ENCODE results near the gene TUBB2A.
"Not testable (repeated sequence)": the region's sequence is repeated elsewhere in the genome, so short reads cannot be mapped to it uniquely, and the experiment has no call there.

Gene TUBB2A

DNA sequence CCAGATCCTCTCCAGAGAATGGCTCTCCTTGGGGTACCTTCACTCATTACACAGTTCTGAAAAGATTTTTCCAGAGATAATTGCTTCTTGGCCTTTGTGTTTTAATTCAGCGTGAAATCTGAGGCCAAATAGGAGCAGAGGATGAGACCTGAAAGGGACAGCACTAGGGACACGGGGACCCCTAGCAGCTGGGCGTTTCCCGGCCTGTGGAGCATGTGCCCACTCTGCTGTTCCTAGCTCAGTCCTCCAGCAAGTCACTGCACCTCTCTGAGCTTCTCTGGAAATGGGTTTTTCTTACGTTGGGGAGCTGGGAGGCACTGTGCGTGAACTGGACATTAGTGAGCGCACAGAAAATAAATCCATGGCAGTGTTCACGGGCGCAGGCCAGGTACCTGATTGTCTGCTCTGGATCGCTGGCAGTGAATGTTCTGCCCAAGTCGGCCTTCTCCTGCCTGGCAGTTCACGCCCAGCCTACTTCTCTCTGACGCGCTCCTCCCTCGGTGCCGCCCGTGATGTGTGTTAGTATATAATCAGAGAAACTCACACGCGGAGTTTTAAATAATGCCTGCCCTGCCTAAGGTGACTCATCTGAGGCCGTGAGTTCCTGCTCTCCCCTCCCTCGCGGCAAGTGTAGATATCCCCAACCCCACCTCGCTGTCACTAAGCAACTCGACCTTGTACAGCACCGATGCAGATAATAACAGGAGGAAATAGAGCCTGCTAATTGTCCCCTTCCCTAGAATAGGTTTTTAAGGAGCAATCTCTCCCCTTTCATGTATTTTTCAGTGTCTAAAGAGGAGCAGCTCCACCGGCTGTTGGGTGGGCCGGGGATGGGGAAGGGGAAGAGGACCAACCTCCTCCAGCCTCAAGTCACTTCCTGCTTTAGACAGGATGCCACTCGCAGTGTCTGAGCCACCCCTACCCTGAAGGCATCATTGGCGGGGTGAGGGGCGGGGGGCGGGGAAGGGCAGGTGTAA, 2.7 kb upstream of the TUBB2A start:
- DNase-seq (ENCODE audit: extremely low spot score, insufficient read length, low read depth) = no peak
- no peak for FAIRE-seq

DNA sequence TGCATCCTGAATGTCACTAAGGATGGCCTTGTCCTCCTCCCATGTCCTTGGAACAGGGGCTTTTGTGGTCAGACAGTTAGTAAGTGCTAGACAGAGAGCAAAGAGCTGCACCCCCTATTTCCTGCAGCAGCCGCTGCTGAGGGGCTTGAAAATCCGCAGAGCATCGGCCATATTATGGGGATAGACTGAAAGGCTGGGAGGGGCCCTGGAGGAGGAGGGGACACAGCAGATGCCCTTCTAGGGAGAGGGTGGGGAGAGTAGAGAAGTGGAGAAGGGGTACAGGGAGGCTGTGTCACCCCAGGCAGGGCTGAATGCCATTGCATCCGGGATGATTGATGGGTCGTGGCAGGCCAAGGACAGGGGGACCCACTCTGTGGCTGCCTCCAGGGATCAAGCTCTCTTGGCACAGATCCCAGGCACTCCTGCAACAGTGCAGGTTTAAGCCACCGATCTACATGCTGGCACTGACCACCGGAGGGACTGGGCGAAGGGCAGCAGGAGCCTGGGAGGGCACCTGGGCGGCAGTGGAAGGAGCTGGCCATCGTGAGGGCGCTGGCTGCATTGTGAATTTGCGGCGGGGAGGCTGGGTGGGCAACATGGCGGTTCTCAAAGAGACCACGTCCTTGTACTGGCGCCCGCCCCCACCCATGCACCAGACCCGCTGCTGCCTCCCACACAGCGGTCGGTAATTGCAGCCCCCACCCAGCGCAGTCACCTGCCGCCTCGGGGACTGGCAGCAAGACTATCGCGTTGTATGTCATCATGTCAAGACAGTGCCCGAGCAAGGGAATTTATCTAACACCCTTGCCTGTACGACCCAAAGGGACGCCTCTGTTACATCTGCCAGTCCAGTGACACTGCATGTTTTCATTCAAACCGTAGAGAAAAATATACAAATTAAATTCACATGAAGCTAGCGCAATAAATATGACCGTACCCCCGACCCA, 887 bp downstream of the TUBB2A start:
- FAIRE-seq; DNase-seq (ENCODE audit: extremely low spot score, insufficient read length, low read depth): not testable (repeated sequence)

DNA sequence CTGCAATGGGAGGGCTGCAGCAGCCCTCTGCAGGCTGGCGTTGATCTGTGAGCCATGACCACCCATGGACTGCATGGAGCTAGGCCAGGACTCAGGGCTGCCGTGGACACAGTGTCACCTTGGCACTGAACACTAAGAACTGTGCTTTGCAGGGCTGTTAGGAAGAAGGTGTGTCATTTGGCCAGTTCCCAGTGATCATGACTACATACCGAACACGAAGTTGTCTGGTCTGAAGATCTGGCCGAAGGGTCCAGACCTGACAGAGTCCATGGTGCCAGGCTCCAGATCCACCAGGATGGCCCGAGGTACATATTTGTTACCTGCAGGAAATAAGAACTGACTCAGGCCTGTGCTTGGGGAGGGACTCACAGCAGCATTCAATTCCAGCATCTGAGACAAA, 1.9 kb downstream of the TUBB2A start:
- FAIRE-seq; DNase-seq (ENCODE audit: extremely low spot score, insufficient read length, low read depth): not testable (repeated sequence)

DNA sequence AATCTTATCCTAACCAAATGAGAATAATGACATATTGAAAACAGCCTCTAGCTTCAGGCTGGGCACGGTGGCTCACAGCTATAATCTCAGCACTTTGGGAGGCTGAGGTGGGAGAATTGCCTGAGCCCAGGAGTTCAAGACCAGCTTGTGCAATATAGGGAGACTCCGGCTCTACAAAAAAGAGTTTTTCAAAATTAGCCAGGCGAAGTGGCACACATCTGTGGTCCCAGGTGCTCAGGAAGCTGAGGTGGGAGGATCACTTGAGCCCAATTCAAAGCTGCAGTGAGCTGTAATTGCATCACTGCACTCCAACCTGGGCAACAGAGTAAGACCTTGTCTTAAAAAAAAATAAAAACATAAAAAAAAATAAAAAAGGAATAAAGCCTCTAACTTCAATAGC, 4.7 kb downstream of the TUBB2A start:
- no peak for DNase-seq (ENCODE audit: extremely low spot score, insufficient read length, low read depth)
- no peak for FAIRE-seq

DNA sequence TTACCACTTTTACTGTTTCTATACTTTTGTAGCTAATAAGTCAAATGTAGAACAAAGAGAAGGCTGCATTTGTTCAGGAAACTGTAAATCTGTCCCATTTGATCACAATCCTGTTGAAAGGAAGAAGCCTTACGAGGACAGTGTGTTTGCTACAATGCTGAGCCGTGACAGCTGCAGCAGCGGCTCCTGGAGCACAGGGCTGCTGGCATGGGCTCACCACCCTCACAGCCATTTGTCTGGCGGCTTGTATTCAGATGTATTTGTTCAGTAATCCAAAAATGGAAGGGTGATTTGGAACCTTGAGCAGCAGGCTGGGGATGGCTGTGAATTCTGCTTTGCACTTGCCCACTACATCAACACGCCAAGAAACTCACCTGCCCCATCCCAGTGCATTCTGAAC, 5.7 kb downstream of the TUBB2A start:
- DNase-seq (ENCODE audit: extremely low spot score, insufficient read length, low read depth) (no peak), FAIRE-seq (no peak)

DNA sequence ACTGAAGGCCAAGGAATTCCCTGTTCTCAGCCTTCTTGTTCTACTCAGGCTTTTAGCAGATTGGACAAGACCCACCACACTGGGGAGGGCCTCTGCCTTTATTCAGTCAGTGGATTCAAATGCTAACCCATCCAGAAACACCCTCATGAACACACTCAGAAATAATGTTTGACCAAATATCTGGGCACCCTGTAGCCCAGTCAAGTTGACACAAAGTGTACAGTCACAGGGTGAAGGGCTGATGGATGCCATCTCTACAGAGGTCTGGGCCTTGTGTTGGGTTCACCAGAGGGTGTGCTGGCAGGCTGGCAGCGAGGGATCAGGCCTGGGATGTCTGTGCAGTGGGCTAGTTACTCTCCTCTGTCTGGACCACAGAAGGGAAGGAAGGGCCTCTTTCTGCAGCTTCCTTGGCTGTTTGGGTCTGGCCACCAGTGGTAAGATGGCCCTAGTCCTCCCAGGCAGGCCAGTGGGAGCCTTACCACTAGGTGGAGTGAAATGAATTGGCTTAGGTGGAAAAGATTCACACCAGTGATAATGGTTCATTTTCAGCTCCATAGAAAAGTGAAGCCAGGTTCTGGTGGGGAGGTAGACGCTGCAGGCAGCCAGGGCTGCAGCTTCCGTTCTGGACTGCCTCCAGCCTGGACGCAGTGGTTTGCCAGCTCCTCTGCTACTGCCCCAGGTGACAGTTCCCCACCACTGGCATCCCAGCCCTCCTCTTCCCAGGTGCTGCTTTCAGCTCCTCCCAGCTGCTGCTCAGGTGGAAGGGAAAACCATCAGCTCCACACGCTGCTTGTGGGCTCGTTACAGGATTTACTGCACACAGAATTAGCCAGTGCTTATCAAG, 9.2 kb downstream of the TUBB2A start:
- FAIRE-seq = no peak
- DNase-seq (ENCODE audit: extremely low spot score, insufficient read length, low read depth) = no peak

DNA sequence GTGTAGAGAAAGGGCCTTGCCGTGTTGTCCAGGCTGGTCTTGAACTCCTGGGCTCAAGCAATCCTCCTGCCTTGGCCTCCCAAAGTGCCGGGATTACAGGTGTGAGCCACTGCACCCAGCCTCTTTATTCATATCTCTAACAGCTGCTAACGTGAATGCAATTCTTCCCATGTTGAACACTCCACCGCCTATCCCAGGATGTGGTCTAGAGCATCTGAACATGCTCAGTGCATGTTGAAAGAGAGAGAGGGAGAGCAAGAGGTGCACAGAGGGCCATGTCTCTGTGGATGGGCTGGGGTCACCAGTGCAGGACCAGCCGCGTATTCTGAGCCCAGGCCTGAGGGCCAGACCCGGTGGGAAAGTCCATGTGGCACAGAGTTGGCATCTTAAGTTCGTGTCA, 12.8 kb downstream of the TUBB2A start:
- FAIRE-seq = no peak

DNA sequence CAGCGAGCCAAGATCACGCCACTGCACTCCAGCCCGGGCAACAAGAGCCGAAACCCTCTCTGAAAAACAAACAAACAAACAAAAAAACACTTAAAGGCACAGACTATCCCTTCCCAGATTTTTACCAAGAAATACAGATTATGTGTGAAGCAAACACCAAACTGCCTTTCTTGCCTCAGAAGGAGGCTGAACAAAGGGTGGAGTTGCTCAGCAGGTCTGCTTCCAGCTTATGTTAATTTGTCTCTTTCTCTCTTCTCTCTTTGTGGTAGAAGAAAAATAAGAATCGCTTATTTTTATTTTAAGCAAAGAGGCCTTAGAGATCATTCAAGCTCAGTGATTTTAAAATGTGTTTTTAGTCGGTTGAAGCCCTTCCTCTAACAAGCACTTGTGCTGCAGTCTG, 14.2 kb downstream of the TUBB2A start:
- no peak for DNase-seq (ENCODE audit: extremely low spot score, insufficient read length, low read depth)
- FAIRE-seq = no peak

More for the DNA sequence above, 12.8 kb downstream of the TUBB2A start:
- DNase-seq (ENCODE audit: extremely low spot score, insufficient read length, low read depth) = no peak

DNA sequence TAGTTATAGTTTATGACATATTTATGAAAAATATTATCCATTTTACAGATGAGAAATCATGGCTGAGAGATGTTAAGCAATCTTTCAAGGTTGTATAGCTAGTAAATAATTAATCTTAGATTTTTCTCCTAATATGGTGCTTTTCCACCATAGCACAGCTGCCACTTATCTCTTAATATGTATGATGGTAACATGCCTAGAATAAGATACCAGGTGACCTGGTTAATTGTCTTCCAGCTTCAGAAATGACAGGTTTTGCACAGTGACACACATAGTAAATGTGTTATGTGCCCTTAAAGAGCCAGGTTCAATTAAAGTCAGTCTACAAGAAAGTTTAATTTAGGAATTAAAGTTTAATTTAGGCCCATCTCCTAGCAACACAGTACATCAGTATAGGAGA, 14.8 kb downstream of the TUBB2A start:
- no peak for FAIRE-seq

DNA sequence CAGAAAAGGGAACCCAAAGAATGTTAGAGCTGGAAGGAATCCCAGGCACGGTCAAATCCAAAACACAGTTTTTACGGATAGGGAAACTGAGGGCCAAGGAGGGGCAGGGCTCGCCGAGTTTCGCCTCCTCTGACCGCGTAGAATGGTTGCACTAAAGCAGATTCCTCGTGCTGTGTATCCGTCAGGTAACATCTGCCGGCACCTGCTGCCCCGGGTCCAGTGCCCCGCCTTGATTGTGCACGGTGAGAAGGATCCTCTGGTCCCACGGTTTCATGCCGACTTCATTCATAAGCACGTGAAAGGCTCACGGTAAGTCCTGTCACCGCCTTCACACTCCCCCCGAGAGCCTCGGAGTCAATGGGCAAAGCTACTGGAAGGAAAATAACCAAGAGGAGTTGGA, 17.1 kb downstream of the TUBB2A start:
- FAIRE-seq = no peak
- no peak for DNase-seq (ENCODE audit: extremely low spot score, insufficient read length, low read depth)

More for the DNA sequence above, 14.8 kb downstream of the TUBB2A start:
- DNase-seq (ENCODE audit: extremely low spot score, insufficient read length, low read depth) = no peak

DNA sequence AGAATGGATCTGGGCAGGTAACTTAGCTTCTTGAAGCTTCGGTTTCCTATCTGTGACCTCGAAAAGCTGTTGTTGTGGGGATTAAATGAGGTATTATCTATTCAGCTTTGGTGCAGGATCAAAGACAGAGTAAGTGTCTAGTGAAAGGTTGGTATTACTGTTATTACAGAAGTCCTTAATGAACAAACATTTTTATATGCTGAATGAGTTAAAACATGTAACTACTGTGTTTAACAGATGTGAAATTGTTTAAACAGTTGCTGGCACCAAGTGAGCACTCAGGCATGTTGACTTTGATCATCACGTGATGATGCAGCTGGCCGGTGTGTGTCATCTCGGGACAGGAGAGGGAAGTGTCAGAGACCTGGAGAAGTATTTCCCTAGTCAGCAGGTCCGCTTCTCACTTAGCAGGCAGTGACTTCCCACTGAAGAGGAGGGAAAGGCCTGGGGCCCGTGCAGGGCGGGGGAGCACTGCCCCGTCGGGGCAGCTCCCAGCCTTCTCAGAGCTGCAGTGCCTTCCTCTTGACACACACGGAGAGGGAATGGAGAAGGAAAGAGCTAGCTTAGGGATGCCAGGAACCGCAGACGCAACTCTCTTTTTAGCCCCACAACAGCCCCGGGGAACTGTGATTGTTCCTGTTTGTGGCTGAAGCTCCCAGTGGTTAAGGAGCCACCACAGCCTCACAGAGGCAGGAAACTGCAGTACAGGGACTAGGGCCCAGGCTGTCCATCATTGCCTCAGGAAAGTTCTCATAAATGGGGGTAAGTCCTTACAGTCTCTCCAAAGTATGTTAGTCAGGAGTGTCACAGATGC, 18.0 kb downstream of the TUBB2A start:
- DNase-seq (ENCODE audit: extremely low spot score, insufficient read length, low read depth) (no peak), FAIRE-seq (no peak)

DNA sequence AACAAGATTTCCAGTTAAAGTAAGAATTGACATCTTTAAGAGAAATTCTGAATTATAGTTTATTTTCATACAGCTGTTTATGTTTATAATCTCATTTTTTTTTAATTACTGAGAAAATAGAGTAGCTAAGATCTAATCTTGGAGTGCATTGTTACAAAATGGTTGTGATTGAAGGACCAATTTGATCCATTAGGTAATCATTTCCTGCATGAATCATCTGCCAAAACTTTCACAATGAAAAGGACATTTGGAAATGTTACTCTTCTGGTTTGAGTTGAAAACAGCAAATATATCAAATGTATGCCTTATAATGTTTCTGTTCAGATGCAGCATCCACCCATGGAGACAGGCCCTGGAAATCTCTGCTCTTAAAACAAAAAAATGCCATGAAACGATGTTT, 19.0 kb downstream of the TUBB2A start:
- DNase-seq (ENCODE audit: extremely low spot score, insufficient read length, low read depth) = no peak
- FAIRE-seq = no peak

DNA sequence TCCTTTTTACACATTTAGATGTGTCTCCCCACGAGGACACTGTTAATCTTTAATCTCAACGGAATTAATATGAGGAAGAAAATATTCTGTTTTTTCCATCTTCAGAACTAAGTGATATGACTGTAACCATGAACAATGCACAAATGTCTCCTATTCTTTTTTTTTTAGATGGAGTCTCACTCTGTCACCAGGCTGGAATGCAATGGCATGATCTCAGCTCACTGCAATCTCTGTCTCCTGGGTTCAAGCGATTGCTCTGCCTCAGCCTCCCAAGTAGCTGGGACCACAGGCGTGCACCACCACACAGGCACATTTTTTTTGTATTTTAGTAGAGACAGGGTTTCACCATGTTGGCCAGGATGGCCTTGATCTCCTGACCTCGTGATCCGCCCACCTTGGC, 19.5 kb downstream of the TUBB2A start:
- not testable (repeated sequence) for FAIRE-seq; DNase-seq (ENCODE audit: extremely low spot score, insufficient read length, low read depth)

DNA sequence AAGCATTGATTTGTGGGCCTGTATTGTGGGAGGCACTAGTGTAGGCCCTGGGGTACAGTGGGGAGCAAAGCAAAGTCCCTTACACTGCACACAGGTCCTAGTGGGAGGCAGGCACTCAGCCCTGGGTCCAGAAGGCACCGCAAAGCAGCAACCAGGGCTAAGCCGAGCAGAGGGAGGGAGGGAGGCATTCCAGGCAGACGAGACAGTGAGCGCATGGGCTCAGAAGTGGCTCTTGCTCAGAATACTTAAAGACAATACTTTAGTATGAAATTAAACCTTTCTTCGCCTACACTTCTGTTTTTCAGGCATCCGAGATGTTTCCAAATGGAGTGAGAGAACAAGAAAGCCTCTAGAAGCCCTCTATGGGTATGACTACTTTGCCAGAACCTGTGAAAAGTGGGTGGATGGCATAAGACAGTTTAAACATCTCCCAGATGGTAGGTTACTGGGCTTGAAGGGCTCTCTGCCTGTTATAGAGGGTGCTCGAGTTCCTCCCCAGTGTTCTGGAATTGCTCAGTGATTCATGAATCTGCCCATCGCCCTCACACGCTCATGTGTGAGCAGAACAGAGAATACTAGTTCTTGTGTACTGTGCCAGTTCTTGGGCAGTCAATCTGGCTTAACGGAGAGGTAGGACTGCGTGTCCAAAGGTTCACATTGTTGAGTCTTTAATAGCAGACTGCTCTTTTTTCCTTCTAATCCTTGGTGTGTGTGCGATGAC, 20.1 kb downstream of the TUBB2A start:
- DNase-seq (ENCODE audit: extremely low spot score, insufficient read length, low read depth) (no peak), FAIRE-seq (no peak)

DNA sequence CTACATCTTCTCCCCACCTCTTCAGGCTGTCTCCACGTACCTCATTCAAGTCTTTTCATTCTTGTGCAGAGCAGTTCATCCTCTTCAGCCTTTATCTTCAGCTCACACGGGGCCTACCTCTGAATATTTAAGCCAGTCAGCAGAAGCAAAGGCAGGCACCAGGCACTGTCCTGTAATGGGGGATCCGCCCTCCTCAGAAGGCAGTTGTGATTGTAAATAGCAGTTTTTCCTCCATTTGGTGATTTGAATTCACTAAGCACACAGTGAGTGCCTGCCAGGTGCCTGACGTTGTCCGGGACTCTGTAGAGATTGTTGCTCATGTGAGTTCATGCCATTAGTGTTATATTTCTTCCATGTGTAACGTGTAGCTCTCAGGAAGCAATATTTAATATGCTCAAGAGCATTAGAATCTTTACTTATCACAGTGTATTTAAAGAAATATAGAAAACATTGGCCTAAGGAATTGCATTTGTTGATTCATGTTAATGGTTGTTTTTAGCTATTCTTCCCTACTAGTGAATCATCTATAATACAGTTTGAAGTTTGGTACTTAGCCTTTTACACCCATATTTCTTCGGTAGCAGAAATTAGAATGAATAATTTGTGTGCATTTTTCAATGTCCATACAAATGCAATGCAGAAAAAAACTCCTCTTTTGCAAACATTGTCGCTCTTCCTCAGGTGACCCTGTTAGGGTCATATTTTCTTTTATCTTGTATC, 20.9 kb downstream of the TUBB2A start:
- no peak for DNase-seq (ENCODE audit: extremely low spot score, insufficient read length, low read depth)
- no peak for FAIRE-seq

DNA sequence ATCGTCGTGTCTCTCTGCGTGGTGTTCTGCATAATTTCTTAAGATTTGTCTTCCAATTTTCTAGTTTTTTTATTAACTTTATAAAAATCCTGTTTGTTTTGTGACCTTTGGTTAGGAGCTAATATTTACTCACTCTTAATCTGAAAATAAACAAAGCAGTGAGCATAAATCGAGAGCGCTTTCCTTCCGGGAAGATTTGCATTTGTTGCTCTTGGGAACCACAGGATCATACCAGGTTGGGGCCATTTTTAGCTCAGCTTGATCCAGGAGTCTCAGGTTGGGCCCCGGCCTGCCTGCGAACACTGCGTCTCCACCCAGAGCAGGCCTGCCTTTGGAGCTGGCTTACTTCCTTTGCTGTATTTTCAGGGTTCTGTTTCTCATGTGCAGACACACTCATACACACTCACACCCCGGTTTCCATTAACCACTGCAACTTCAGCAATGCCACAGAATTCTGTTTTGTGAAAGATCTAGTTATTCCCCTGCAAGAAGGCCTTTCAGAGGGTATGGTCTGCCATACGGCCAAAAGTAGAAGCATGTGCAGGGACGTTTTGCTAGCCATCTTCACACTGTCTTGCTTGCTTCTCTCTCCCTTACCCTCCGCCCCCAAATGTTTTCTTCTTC, 21.6 kb downstream of the TUBB2A start:
- DNase-seq (ENCODE audit: extremely low spot score, insufficient read length, low read depth) (no peak), FAIRE-seq (no peak)

DNA sequence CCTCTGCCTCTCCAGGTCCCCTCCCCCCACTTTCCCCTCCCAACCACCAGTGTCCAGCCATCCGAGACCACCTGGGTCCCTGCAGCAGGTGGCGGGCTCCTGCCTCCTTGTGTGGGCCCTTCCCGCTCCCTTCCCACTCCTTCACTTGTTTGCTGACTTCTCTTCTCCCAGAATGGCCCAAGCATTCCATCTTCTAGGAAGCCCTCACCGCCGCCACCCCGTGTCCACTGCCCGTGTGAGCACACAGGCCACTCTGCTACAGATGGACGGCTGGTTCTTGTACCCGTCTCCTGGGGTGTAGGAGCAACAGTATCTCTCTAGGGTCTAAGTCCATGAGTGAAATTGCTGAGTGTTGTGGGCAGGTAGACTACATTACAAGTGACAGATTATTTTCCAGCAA, 23.8 kb downstream of the TUBB2A start:
- FAIRE-seq (no peak), DNase-seq (ENCODE audit: extremely low spot score, insufficient read length, low read depth) (no peak)

Data from GM18507 (cell line).